K562 (cell line): ENCODE data around the gene MYO1D. TPM values are rescaled to one million over a fixed set of nuclear protein-coding genes. Genes with fewer than 3 reads are reported as not detected.

Experiments
- AFF1 ChIP-seq, 2 experiments: fragments of 450-650 bp; IDR thresholded peaks; 2 replicates each; pipeline ENCODE4 v1.6.1; 2018; ENCODE audit warnings: mild to moderate bottlenecking in 2 of 2, low read depth in 1 of 2; ENCODE audit not compliant: partially characterized antibody in 2 of 2
- CEBPB ChIP-seq: fragments of 450-650 bp; IDR thresholded peaks from 2 replicates; pipeline ENCODE4 v1.6.1; 2016; ENCODE audit warnings: missing genetic modification characterization, missing compliant biosample characterization
- HDAC2 ChIP-seq: fragments of 450-650 bp; IDR thresholded peaks from 2 replicates; pipeline ENCODE4 v1.6.1; 2016; ENCODE audit warnings: mild to moderate bottlenecking
- KDM4B ChIP-seq, 2 experiments: fragments of 450-650 bp in 1 of 2; sonication (generic) in 1 of 2; IDR thresholded peaks; 2 replicates each; pipeline ENCODE4 v1.6.1; 2016 to 2017; ENCODE audit warnings: borderline replicate concordance in 2 of 2, antibody characterized with exemption in 1 of 2, low read depth in 1 of 2, mild to moderate bottlenecking in 1 of 2
- MAZ ChIP-seq, 2 experiments: fragments of 450-650 bp in 1 of 2; sonication (generic) in 1 of 2; formaldehyde crosslinking; IDR thresholded peaks in 1 of 2; conservative IDR thresholded peaks in 1 of 2; 2 replicates each; pipeline versions ENCODE4 v1.4.0 to v1.5.0; 2020; ENCODE audit warnings: mild to moderate bottlenecking in 1 of 2, missing genetic modification reagents in 1 of 2
- MCM7 ChIP-seq, 2 experiments: fragments of 450-650 bp; IDR thresholded peaks; 2 replicates each; pipeline ENCODE4 v1.6.1; 2016 to 2018
- MGA ChIP-seq: fragments of 450-650 bp; IDR thresholded peaks from 2 replicates; pipeline ENCODE4 v1.6.1; 2016; ENCODE audit warnings: mild to moderate bottlenecking, moderate library complexity
- MLX ChIP-seq, 2 experiments: fragments of 450-650 bp in 1 of 2; sonication (generic) in 1 of 2; formaldehyde crosslinking; conservative IDR thresholded peaks; 2 replicates each; pipeline versions ENCODE4 v1.4.0 to v1.8.1; 2020 to 2022; ENCODE audit warnings: mild to moderate bottlenecking in 1 of 2, missing genetic modification reagents in 1 of 2
- PTRF ChIP-seq: fragments of 450-650 bp; IDR thresholded peaks from 2 replicates; pipeline ENCODE4 v1.6.1; 2016; ENCODE audit warnings: mild to moderate bottlenecking, missing genetic modification characterization, missing compliant biosample characterization
- SMARCB1 ChIP-seq: IDR thresholded peaks from 2 replicates; pipeline ENCODE4 v1.6.1; 2011; ENCODE audit warnings: improper control_type of control experiment, low read depth; ENCODE audit not compliant: insufficient read length
- SPI1 ChIP-seq: IDR thresholded peaks from 2 replicates; pipeline ENCODE4 v1.6.1; 2011; ENCODE audit warnings: low read depth, low read length, control low read depth, borderline replicate concordance
- polyA plus RNA-seq, 8 experiments: library from polyadenylated mRNA; depleted of rRNA in 4 of 8; stranded (reverse) in 5 of 8; unstranded in 3 of 8; fragments of >200 nt; fragmentation: Nextera tagmentation in 2 of 8; fragmentation: Illumina TruSeq in 1 of 8; extraction: Ambion mirVana in 2 of 8; extraction: Trizol in 1 of 8; gene quantifications; 2 replicates each; pipeline versions ENCODE4 v1.2.1 to v1.2.3, GENCODE V29; 2011 to 2014; ENCODE audit warnings: inconsistent platforms in 1 of 8, missing spikeins in 1 of 8
- total RNA-seq, 7 experiments: library from RNA; depleted of rRNA in 6 of 7; stranded (reverse); fragments of >200 nt in 6 of 7; fragmentation: Illumina TruSeq in 2 of 7; extraction: Trizol in 2 of 7; gene quantifications; 2 replicates each; pipeline versions ENCODE4 v1.2.1 to v1.2.3, GENCODE V29; 2011 to 2021; ENCODE audit warnings: low replicate concordance in 1 of 7

Gene MYO1D
- total and polyA plus RNA-seq, 9 of the 15 experiments (the other 6 are each of a cell fraction or from before 2014, with no cell fraction given): 2.1 to 71.2 (median 45.4) TPM

GRCh38 chr17:32877164-32877764 lies 340 bp upstream of the MYO1D start (continued):
- TF ChIP-seq MLX (CRISPR knock-in tag; conservative IDR thresholded peaks at IDR 0.05) (no peak), MAZ (CRISPR knock-in tag; conservative IDR thresholded peaks at IDR 0.05 in 1 of 2, IDR thresholded peaks at IDR 0.05 in 1 of 2) (no peak), KDM4B (IDR thresholded peaks at IDR 0.05; ENCODE audit: borderline replicate concordance in 2 of 2, low read depth in 1 of 2) (no peak), SPI1 (no peak), SMARCB1 (no peak), HDAC2 (no peak), MCM7 (IDR thresholded peaks at IDR 0.05) (no peak), AFF1 (IDR thresholded peaks at IDR 0.05; ENCODE audit: low read depth in 1 of 2, partially characterized antibody in 2 of 2) (no peak), PTRF (tag) (peak; percentile 11; the same call in 1 of the 2 replicates), MGA (0 out of 2 replicates have a peak, but pooled peaks have one; percentile 14), CEBPB (no peak)
